T-helper 1 cell treated with Interleukin-12 subunit alpha and Interleukin-12 subunit beta and Interleukin-4 antibody, amounts not matched to agents 30 μg/mL and 1 μg/mL, for 36 hours (primary cell): Measurements from ENCODE around the gene SLC8A1.

ENCODE experiments used
- H3K27ac Mint-ChIP-seq: one replicate; pipeline ENCODE4 v1.8.0; 2021; ENCODE audit warnings: mild to moderate bottlenecking, mixed read lengths
- H3K27me3 Mint-ChIP-seq: one replicate; pipeline ENCODE4 v1.8.0; 2021; ENCODE audit warnings: low read depth, mixed read lengths
- H3K36me3 Mint-ChIP-seq: one replicate; pipeline ENCODE4 v1.8.0; 2021; ENCODE audit warnings: low read depth, mixed read lengths
- H3K4me1 Mint-ChIP-seq: one replicate; pipeline ENCODE4 v1.8.0; 2021; ENCODE audit warnings: low read depth, mixed read lengths
- H3K4me3 Mint-ChIP-seq: one replicate; pipeline ENCODE4 v1.8.0; 2021; ENCODE audit warnings: mild to moderate bottlenecking, moderate library complexity, mixed read lengths
- H3K9me3 Mint-ChIP-seq: one replicate; pipeline ENCODE4 v1.8.0; 2021; ENCODE audit warnings: mixed read lengths

Gene SLC8A1

DNA sequence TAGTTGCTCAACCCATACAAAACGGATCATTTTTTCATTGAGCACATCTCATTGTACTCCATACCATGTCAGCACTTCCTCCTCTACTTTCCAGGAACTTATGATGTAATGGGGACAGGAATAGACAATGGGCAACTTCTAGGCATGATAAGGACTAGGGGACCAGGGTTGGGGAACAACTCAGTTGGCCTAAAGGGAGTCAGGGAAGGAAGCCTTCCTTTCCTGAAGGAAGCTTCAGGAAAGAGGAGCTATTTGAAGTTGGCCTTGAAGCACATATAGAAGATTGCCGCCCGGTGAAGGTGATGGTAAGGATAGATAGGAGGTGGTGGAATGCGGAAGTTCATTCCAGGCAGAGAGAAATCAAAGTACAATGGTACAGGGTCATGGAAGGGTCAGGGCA, 283.9 kb downstream of the SLC8A1 start:
- Mint-ChIP-seq H3K4me3 (no peak overlapping the region), H3K9me3 (no peaks in the 10 kb centered on the region), H3K27me3 (no peaks in the 10 kb centered on the region), H3K36me3 (no peaks in the 10 kb centered on the region), H3K4me1 (no peaks in the 10 kb centered on the region), H3K27ac (no peak overlapping the region)

DNA sequence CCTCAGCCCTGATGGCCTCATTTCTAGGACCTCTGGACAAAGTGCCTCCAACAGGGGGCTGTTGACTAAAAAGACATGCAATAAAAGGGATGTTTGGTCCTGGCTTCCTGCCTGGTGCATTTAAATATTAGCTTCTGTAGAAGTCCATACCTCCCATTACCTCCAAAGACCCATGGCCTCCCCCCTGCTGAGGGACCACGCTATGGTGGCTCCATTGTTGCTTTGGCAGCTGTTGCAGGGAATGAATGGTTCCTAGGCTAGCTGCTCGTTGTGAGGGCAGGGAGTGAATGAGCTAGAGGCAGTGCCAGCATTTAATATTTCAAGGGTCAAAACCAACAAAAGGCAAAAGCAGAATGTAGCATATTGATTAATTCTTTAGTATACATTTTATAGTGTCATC, 285.9 kb downstream of the SLC8A1 start:
- Mint-ChIP-seq H3K4me3 (no peak overlapping the region), H3K27ac (no peak overlapping the region), H3K9me3 (peaks cover 5% of the 10 kb centered on the region), H3K36me3 (no peaks in the 10 kb centered on the region), H3K27me3 (no peaks in the 10 kb centered on the region), H3K4me1 (no peaks in the 10 kb centered on the region)

- Mint-ChIP-seq H3K9me3 (peaks cover 5% of the 10 kb centered on the region), H3K4me3 (no peak overlapping the region), H3K27ac (no peak overlapping the region), H3K27me3 (no peaks in the 10 kb centered on the region), H3K36me3 (no peaks in the 10 kb centered on the region), H3K4me1 (no peaks in the 10 kb centered on the region)
These were observed 286.4 kb downstream of the SLC8A1 start for GRCh38 chr2:40165509-40165844.

GRCh38 chr2:40164736-40165508, 287.0 kb downstream of the SLC8A1 start:
- Mint-ChIP-seq H3K36me3 (no peaks in the 10 kb centered on the region), H3K9me3 (peaks cover 5% of the 10 kb centered on the region), H3K27me3 (no peaks in the 10 kb centered on the region), H3K27ac (no peak overlapping the region), H3K4me3 (no peak overlapping the region), H3K4me1 (no peaks in the 10 kb centered on the region)

GRCh38 chr2:40161986-40162385, 289.9 kb downstream of the SLC8A1 start:
- Mint-ChIP-seq H3K9me3 (peaks cover 5% of the 10 kb centered on the region), H3K27ac (no peak overlapping the region), H3K4me1 (no peaks in the 10 kb centered on the region), H3K27me3 (no peaks in the 10 kb centered on the region), H3K4me3 (no peak overlapping the region), H3K36me3 (no peaks in the 10 kb centered on the region)

- H3K36me3 Mint-ChIP-seq: no peaks in the 10 kb centered on the region
- H3K27ac Mint-ChIP-seq: no peak overlapping the region
- peaks cover 5% of the 10 kb centered on the region for H3K9me3 Mint-ChIP-seq
- no peaks in the 10 kb centered on the region for H3K4me1 Mint-ChIP-seq
- H3K27me3 Mint-ChIP-seq: no peaks in the 10 kb centered on the region
- no peak overlapping the region for H3K4me3 Mint-ChIP-seq
These were observed 291.1 kb downstream of the SLC8A1 start for GRCh38 chr2:40160751-40161218.

DNA sequence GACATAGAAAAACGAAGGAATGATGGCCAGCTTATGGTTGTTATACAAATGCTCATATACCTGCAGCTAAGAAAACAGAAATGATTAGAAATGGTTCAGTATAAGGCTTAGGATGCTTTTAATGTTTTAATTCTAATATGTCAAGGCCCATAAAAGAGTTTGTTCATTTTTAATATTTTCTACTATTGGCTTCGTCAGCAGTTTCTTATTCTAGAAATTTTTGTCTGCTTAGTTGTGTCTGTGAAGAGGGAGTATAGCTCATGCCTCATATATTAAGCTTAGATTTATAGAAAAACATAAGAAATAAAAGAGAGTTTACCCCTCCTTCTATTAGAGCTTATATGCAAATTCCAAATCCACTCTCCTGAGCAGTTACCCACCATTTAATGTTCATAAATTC, 292.6 kb downstream of the SLC8A1 start:
- Mint-ChIP-seq H3K36me3 (no peaks in the 10 kb centered on the region), H3K9me3 (peaks cover 5% of the 10 kb centered on the region), H3K27ac (no peak overlapping the region), H3K4me1 (no peaks in the 10 kb centered on the region), H3K4me3 (no peak overlapping the region), H3K27me3 (no peaks in the 10 kb centered on the region)

DNA sequence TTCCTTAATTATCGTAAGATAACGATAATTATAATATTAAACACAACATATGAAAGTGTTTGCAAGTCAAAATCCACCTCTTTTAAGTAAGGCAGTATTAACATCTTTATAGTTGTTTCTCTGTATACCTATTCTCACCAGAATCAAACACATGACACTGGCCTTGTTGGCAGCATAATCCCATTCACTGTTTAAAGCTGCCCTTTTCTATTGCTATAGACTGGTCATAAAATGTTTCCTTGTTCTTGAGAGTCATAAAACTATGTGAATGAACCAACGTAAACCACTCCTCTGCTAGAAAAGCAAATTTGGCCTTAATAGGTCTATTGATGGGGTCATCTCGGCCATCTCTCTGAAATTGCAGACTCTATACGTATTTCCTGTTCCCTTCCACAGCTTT, 293.1 kb downstream of the SLC8A1 start:
- Mint-ChIP-seq H3K36me3 (no peaks in the 10 kb centered on the region), H3K9me3 (peaks cover 5% of the 10 kb centered on the region), H3K4me3 (no peak overlapping the region), H3K27ac (no peak overlapping the region), H3K4me1 (no peaks in the 10 kb centered on the region), H3K27me3 (no peaks in the 10 kb centered on the region)

DNA sequence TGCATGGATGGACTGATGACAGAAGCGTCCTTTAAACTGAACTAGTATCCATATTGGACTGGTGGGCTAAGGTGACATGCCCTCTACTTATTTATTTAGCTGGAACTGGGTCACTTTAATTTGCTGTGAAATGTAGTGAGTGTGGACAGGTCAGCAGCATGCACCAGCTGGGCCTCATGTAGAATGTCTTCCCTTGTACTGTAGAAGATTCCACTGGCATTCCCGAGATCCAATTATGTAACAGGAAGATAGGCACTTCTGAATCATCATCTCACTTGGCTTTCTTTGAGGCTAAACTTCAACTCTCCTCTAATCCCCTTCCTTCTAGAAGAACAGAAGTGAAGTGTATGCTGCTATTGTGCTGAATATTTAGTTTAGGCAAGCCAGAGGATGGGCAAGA, 296.2 kb downstream of the SLC8A1 start:
- H3K27ac Mint-ChIP-seq: no peak overlapping the region
- no peaks in the 10 kb centered on the region for H3K4me1 Mint-ChIP-seq
- H3K4me3 Mint-ChIP-seq: no peak overlapping the region
- no peaks in the 10 kb centered on the region for H3K9me3 Mint-ChIP-seq
- no peaks in the 10 kb centered on the region for H3K27me3 Mint-ChIP-seq
- H3K36me3 Mint-ChIP-seq: no peaks in the 10 kb centered on the region

GRCh38 chr2:40150266-40150665, 301.6 kb downstream of the SLC8A1 start:
- Mint-ChIP-seq H3K27ac (no peak overlapping the region), H3K27me3 (no peaks in the 10 kb centered on the region), H3K4me1 (no peaks in the 10 kb centered on the region), H3K9me3 (no peaks in the 10 kb centered on the region), H3K4me3 (no peak overlapping the region), H3K36me3 (no peaks in the 10 kb centered on the region)

- Mint-ChIP-seq H3K27ac (no peak overlapping the region), H3K36me3 (no peaks in the 10 kb centered on the region), H3K9me3 (no peaks in the 10 kb centered on the region), H3K4me1 (no peaks in the 10 kb centered on the region), H3K4me3 (no peak overlapping the region), H3K27me3 (no peaks in the 10 kb centered on the region)
These were observed 303.6 kb downstream of the SLC8A1 start for GRCh38 chr2:40148334-40148733.

- H3K36me3 Mint-ChIP-seq: no peaks in the 10 kb centered on the region
- H3K4me3 Mint-ChIP-seq: no peak overlapping the region
- no peaks in the 10 kb centered on the region for H3K4me1 Mint-ChIP-seq
- H3K27ac Mint-ChIP-seq: no peak overlapping the region
- no peaks in the 10 kb centered on the region for H3K9me3 Mint-ChIP-seq
- no peaks in the 10 kb centered on the region for H3K27me3 Mint-ChIP-seq
These were observed 304.5 kb downstream of the SLC8A1 start for GRCh38 chr2:40147360-40147759.

DNA sequence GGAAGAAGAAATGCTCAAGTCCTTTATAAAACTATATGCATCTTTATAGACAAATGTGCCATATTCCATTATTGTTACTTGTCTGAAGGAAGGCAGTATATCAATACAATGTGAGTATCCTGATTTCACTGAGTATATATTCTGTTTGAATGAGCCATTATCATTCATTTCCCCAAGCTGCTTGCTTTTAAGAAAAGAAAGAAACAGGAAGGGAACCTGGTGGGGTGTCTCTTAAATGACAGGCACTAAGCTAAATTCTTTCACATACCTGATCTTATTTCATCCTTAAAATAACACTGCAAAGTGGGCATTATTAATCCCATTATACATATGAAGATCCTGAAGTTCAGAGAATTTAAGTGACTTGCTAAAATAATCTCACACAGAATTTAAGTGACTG, 307.9 kb downstream of the SLC8A1 start:
- Mint-ChIP-seq H3K9me3 (peaks cover 3% of the 10 kb centered on the region), H3K4me3 (no peak overlapping the region), H3K36me3 (no peaks in the 10 kb centered on the region), H3K27me3 (no peaks in the 10 kb centered on the region), H3K4me1 (no peaks in the 10 kb centered on the region), H3K27ac (no peak overlapping the region)

GRCh38 chr2:40138314-40138713, 313.6 kb downstream of the SLC8A1 start:
- Mint-ChIP-seq H3K4me3 (no peak overlapping the region), H3K27me3 (no peaks in the 10 kb centered on the region), H3K36me3 (no peaks in the 10 kb centered on the region), H3K4me1 (no peaks in the 10 kb centered on the region), H3K27ac (no peak overlapping the region), H3K9me3 (peaks cover 3% of the 10 kb centered on the region)

- Mint-ChIP-seq H3K4me3 (no peak overlapping the region), H3K27me3 (no peaks in the 10 kb centered on the region), H3K9me3 (no peaks in the 10 kb centered on the region), H3K27ac (no peak overlapping the region), H3K4me1 (peaks cover 2% of the 10 kb centered on the region), H3K36me3 (no peaks in the 10 kb centered on the region)
These were observed 320.7 kb downstream of the SLC8A1 start for GRCh38 chr2:40131081-40131704.
